IPS-18a (cell line): ENCODE results near the gene PRKG1.

Source experiments
- H3K27ac ChIP-seq: one replicate; pipeline ENCODE4 v1.5.1; 2013; ENCODE audit warnings: low read length
- H3K27me3 ChIP-seq: one replicate; pipeline ENCODE4 v1.6.1; 2013; ENCODE audit warnings: mild to moderate bottlenecking, low read length; ENCODE audit not compliant: control insufficient read depth, insufficient read depth
- H3K36me3 ChIP-seq: one replicate; pipeline ENCODE4 v1.6.1; 2013; ENCODE audit warnings: low read depth, low read length; ENCODE audit not compliant: control insufficient read depth
- H3K4me1 ChIP-seq: one replicate; pipeline ENCODE4 v1.6.1; 2013; ENCODE audit warnings: low read depth, low read length; ENCODE audit not compliant: control insufficient read depth
- H3K4me3 ChIP-seq: one replicate; pipeline ENCODE4 v1.5.1; 2013; ENCODE audit warnings: low read length
- H3K9ac ChIP-seq: one replicate; pipeline ENCODE4 v1.6.1; 2013; ENCODE audit warnings: mild to moderate bottlenecking, low read length, moderate library complexity
- H3K9me3 ChIP-seq: one replicate; pipeline ENCODE4 v1.6.1; 2013; ENCODE audit warnings: low read depth, low read length; ENCODE audit not compliant: control insufficient read depth

Gene PRKG1

GRCh38 chr10:51876503-51876902, 802.2 kb downstream of the PRKG1 start:
- Histone ChIP-seq H3K27me3 (no peaks in the 10 kb centered on the region), H3K36me3 (no peaks in the 10 kb centered on the region), H3K4me1 (peaks cover 10% of the 10 kb centered on the region), H3K9ac (no peak overlapping the region), H3K4me3 (no peak overlapping the region), H3K27ac (no peak overlapping the region), H3K9me3 (no peaks in the 10 kb centered on the region)

GRCh38 chr10:51876979-51877378, 802.7 kb downstream of the PRKG1 start:
- no peak overlapping the region for H3K4me3 ChIP-seq
- H3K27ac ChIP-seq = no peak overlapping the region
- H3K9ac ChIP-seq = no peak overlapping the region
- no peaks in the 10 kb centered on the region for H3K9me3 ChIP-seq
- H3K4me1 ChIP-seq = peaks cover 10% of the 10 kb centered on the region
- no peaks in the 10 kb centered on the region for H3K36me3 ChIP-seq
- no peaks in the 10 kb centered on the region for H3K27me3 ChIP-seq

- Histone ChIP-seq H3K27ac (no peak overlapping the region), H3K9ac (no peak overlapping the region), H3K4me1 (peaks cover 10% of the 10 kb centered on the region)
These were observed 803.3 kb downstream of the PRKG1 start for GRCh38 chr10:51877636-51878035.

GRCh38 chr10:51878695-51879094, 804.4 kb downstream of the PRKG1 start:
- no peaks in the 10 kb centered on the region for H3K9me3 ChIP-seq
- H3K27me3 ChIP-seq = no peaks in the 10 kb centered on the region
- no peak overlapping the region for H3K4me3 ChIP-seq
- H3K9ac ChIP-seq = no peak overlapping the region
- peaks cover 10% of the 10 kb centered on the region for H3K4me1 ChIP-seq
- no peak overlapping the region for H3K27ac ChIP-seq
- no peaks in the 10 kb centered on the region for H3K36me3 ChIP-seq

More at GRCh38 chr10:51877636-51878035, 803.3 kb downstream of the PRKG1 start:
- Histone ChIP-seq H3K36me3 (no peaks in the 10 kb centered on the region), H3K27me3 (no peaks in the 10 kb centered on the region), H3K4me3 (no peak overlapping the region), H3K9me3 (no peaks in the 10 kb centered on the region)

- no peak overlapping the region for H3K27ac ChIP-seq
These were observed 805.0 kb downstream of the PRKG1 start for GRCh38 chr10:51879238-51879637.

GRCh38 chr10:51881213-51881612, 806.9 kb downstream of the PRKG1 start:
- H3K9ac ChIP-seq = no peak overlapping the region
- H3K9me3 ChIP-seq = no peaks in the 10 kb centered on the region
- H3K4me1 ChIP-seq = peaks cover 4% of the 10 kb centered on the region
- H3K4me3 ChIP-seq = no peak overlapping the region
- no peaks in the 10 kb centered on the region for H3K27me3 ChIP-seq
- no peaks in the 10 kb centered on the region for H3K36me3 ChIP-seq
- no peak overlapping the region for H3K27ac ChIP-seq

More at GRCh38 chr10:51879238-51879637, 805.0 kb downstream of the PRKG1 start:
- Histone ChIP-seq H3K4me3 (no peak overlapping the region), H3K4me1 (peaks cover 10% of the 10 kb centered on the region), H3K9me3 (no peaks in the 10 kb centered on the region), H3K36me3 (no peaks in the 10 kb centered on the region), H3K27me3 (no peaks in the 10 kb centered on the region), H3K9ac (no peak overlapping the region)

- Histone ChIP-seq H3K27me3 (no peaks in the 10 kb centered on the region), H3K9ac (no peak overlapping the region), H3K9me3 (no peaks in the 10 kb centered on the region), H3K4me3 (no peak overlapping the region), H3K4me1 (no peaks in the 10 kb centered on the region), H3K27ac (no peak overlapping the region), H3K36me3 (no peaks in the 10 kb centered on the region)
These were observed 812.3 kb downstream of the PRKG1 start for GRCh38 chr10:51886438-51887068.

GRCh38 chr10:51888263-51888662, 814.0 kb downstream of the PRKG1 start:
- Histone ChIP-seq H3K9me3 (no peaks in the 10 kb centered on the region), H3K27me3 (no peaks in the 10 kb centered on the region), H3K36me3 (no peaks in the 10 kb centered on the region), H3K27ac (no peak overlapping the region), H3K9ac (no peak overlapping the region), H3K4me1 (peaks cover 5% of the 10 kb centered on the region), H3K4me3 (no peak overlapping the region)

GRCh38 chr10:51892313-51892712, 818.0 kb downstream of the PRKG1 start:
- Histone ChIP-seq H3K4me3 (no peak overlapping the region), H3K27ac (no peak overlapping the region), H3K36me3 (no peaks in the 10 kb centered on the region), H3K27me3 (no peaks in the 10 kb centered on the region), H3K9ac (no peak overlapping the region), H3K9me3 (no peaks in the 10 kb centered on the region), H3K4me1 (peaks cover 7% of the 10 kb centered on the region)

- H3K4me1 ChIP-seq = peaks cover 7% of the 10 kb centered on the region
- no peak overlapping the region for H3K27ac ChIP-seq
These were observed 818.8 kb downstream of the PRKG1 start for GRCh38 chr10:51892965-51893658.

GRCh38 chr10:51894771-51895578, 820.7 kb downstream of the PRKG1 start:
- H3K27ac ChIP-seq = no peak overlapping the region
- peaks cover 7% of the 10 kb centered on the region for H3K4me1 ChIP-seq
- no peaks in the 10 kb centered on the region for H3K27me3 ChIP-seq
- no peaks in the 10 kb centered on the region for H3K36me3 ChIP-seq
- H3K9me3 ChIP-seq = no peaks in the 10 kb centered on the region
- no peak overlapping the region for H3K4me3 ChIP-seq
- H3K9ac ChIP-seq = no peak overlapping the region

More at GRCh38 chr10:51892965-51893658, 818.8 kb downstream of the PRKG1 start:
- no peak overlapping the region for H3K4me3 ChIP-seq
- H3K36me3 ChIP-seq = no peaks in the 10 kb centered on the region
- H3K27me3 ChIP-seq = no peaks in the 10 kb centered on the region
- no peak overlapping the region for H3K9ac ChIP-seq
- H3K9me3 ChIP-seq = no peaks in the 10 kb centered on the region
